ENCODE measurements around the gene CTXND1.

- no peak for TF ChIP-seq CTCF (conservative IDR thresholded peaks at IDR 0.05; ENCODE audit: low read length)
- TF ChIP-seq EZH2phosphoT487 (IDR thresholded peaks at IDR 0.05; ENCODE audit: borderline replicate concordance): no peak
These were observed 52.6 kb downstream of the CTXND1 start for GRCh38 chr15:80199366-80199765.

Measured in Loucy (cell line).